Measurements from ENCODE around the gene ADAMTS17.

- TF ChIP-seq CTCF (IDR thresholded peaks at IDR 0.05 in 2 of 3, conservative IDR thresholded peaks at IDR 0.05 in 1 of 3; ENCODE audit: borderline replicate concordance in 1 of 3, insufficient read depth in 1 of 3, low read depth in 2 of 3, low read length in 2 of 3), result no peak
- TF ChIP-seq POLR2A (IDR thresholded peaks at IDR 0.05; ENCODE audit: borderline replicate concordance, extremely low read depth, insufficient read depth, insufficient read length), result no peak
- no peak for TF ChIP-seq POLR2AphosphoS5 (IDR thresholded peaks at IDR 0.05; ENCODE audit: low read depth, low read length)
- TF ChIP-seq RAD21 (IDR thresholded peaks at IDR 0.05; ENCODE audit: low read depth), result no peak
- TF ChIP-seq EGR1 (IDR thresholded peaks at IDR 0.05; ENCODE audit: low read depth), result no peak
- no peak for TF ChIP-seq EZH2phosphoT487 (IDR thresholded peaks at IDR 0.05; ENCODE audit: borderline replicate concordance)
- TF ChIP-seq, protein P1, sequence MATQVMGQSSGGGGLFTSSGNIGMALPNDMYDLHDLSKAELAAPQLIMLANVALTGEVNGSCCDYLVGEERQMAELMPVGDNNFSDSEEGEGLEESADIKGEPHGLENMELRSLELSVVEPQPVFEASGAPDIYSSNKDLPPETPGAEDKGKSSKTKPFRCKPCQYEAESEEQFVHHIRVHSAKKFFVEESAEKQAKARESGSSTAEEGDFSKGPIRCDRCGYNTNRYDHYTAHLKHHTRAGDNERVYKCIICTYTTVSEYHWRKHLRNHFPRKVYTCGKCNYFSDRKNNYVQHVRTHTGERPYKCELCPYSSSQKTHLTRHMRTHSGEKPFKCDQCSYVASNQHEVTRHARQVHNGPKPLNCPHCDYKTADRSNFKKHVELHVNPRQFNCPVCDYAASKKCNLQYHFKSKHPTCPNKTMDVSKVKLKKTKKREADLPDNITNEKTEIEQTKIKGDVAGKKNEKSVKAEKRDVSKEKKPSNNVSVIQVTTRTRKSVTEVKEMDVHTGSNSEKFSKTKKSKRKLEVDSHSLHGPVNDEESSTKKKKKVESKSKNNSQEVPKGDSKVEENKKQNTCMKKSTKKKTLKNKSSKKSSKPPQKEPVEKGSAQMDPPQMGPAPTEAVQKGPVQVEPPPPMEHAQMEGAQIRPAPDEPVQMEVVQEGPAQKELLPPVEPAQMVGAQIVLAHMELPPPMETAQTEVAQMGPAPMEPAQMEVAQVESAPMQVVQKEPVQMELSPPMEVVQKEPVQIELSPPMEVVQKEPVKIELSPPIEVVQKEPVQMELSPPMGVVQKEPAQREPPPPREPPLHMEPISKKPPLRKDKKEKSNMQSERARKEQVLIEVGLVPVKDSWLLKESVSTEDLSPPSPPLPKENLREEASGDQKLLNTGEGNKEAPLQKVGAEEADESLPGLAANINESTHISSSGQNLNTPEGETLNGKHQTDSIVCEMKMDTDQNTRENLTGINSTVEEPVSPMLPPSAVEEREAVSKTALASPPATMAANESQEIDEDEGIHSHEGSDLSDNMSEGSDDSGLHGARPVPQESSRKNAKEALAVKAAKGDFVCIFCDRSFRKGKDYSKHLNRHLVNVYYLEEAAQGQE (IDR thresholded peaks at IDR 0.05; ENCODE audit: low read depth), result no peak
- no peak for TF ChIP-seq ELF1 (IDR thresholded peaks at IDR 0.05; ENCODE audit: borderline replicate concordance, low read depth)
- no peak for TF ChIP-seq JUND (IDR thresholded peaks at IDR 0.05)
- no peak for TF ChIP-seq EZH2 (IDR thresholded peaks at IDR 0.05)
- no peak for TF ChIP-seq MAX (IDR thresholded peaks at IDR 0.05)
- no peak for TF ChIP-seq ZNF274 (IDR thresholded peaks at IDR 0.05; ENCODE audit: low read depth, low read length)
Observed at GRCh38 chr15:100090411-100090810, 251.4 kb downstream of the ADAMTS17 start.

Data from HCT116 (cell line).